ENCODE measurements around the gene SH3RF3. TPM values are rescaled to one million over a fixed set of nuclear protein-coding genes. Genes with fewer than 3 reads are reported as not detected.

SH3RF3 gene
- polyA plus RNA-seq, 1 of the 3 experiments (the other 2 are of a cell fraction), result 1.9 TPM

DNA sequence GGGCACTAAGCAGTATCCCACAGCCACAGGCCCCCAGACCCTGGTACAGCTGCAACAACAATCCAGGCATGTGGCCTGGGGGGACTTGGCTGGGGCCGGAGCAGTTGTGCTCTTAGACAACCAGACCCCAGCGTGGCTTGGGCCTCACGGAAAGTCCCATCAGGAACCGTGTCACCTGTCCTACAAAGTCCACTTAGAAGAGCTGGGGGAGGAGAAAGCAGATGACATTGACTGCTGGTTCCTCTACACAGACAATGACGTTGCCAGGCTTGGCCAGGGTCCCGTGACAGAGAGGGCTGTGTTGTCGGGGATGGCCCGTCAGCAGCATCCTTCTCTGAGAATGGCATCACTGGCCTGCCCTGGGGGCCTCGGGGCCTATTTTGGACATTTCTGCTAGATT lies 360.3 kb downstream of the SH3RF3 start:
- no peaks in the 10 kb centered on the region for H3K79me2 ChIP-seq (ENCODE audit: insufficient read depth)
- whole genome bisulfite sequencing (ENCODE audit: low lambda C conversion rate), result 100% methylated on average over 4 of the region's 9 CpGs
- no peaks in the 10 kb centered on the region for H3K9me3 ChIP-seq
- H2AFZ ChIP-seq (ENCODE audit: low read depth), result no peak overlapping the region
- H3K4me1 ChIP-seq (ENCODE audit: control insufficient read depth in 1 of 2, insufficient read depth in 2 of 2, low read depth in 1 of 2, low read length in 1 of 2), result peaks cover 0 to 6% of the 10 kb centered on the region in 2 experiments; a peak in 1 of 4 replicates
- no peak for TF ChIP-seq EZH2phosphoT487 (IDR thresholded peaks at IDR 0.05; ENCODE audit: borderline replicate concordance, low read depth)
- TF ChIP-seq GATA2 (CRISPR knock-in tag; IDR thresholded peaks at IDR 0.05), result no peak
- no peak for TF ChIP-seq SIN3A (IDR thresholded peaks at IDR 0.05; ENCODE audit: borderline replicate concordance, low read depth, low read length)
- no peak for TF ChIP-seq SMC3 (IDR thresholded peaks at IDR 0.05; ENCODE audit: low read depth, low read length)
- TF ChIP-seq FOXM1 (IDR thresholded peaks at IDR 0.05; ENCODE audit: low read depth), result no peak
- TF ChIP-seq, protein P1, sequence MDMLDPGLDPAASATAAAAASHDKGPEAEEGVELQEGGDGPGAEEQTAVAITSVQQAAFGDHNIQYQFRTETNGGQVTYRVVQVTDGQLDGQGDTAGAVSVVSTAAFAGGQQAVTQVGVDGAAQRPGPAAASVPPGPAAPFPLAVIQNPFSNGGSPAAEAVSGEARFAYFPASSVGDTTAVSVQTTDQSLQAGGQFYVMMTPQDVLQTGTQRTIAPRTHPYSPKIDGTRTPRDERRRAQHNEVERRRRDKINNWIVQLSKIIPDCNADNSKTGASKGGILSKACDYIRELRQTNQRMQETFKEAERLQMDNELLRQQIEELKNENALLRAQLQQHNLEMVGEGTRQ (IDR thresholded peaks at IDR 0.05; ENCODE audit: borderline replicate concordance, low read depth, low read length), result no peak
- TF ChIP-seq GABPA (IDR thresholded peaks at IDR 0.05; ENCODE audit: low read depth), result no peak
- TF ChIP-seq, protein P2, sequence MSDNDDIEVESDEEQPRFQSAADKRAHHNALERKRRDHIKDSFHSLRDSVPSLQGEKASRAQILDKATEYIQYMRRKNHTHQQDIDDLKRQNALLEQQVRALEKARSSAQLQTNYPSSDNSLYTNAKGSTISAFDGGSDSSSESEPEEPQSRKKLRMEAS (IDR thresholded peaks at IDR 0.05; ENCODE audit: low read depth), result no peak
- no peak for TF ChIP-seq TCF12 (IDR thresholded peaks at IDR 0.05)
- TF ChIP-seq POLR2AphosphoS5 (IDR thresholded peaks at IDR 0.05; ENCODE audit: low read depth, low read length), result no peak
- TF ChIP-seq PBX3 (IDR thresholded peaks at IDR 0.05), result no peak
- TF ChIP-seq IRF3 (IDR thresholded peaks at IDR 0.05; ENCODE audit: low read depth, low read length), result no peak
- TF ChIP-seq RCOR1 (IDR thresholded peaks at IDR 0.05; ENCODE audit: low read length), result no peak
- no peak for TF ChIP-seq RXRA (IDR thresholded peaks at IDR 0.05; ENCODE audit: borderline replicate concordance, low read depth)
- no peak for DNase-seq
- H3K36me3 ChIP-seq (replicated peaks in 1 of 2; ENCODE audit: control insufficient read depth in 1 of 2, insufficient read depth in 2 of 2, low read length in 1 of 2), result no peaks in the 10 kb centered on the region
- no peak overlapping the region for H3K27ac ChIP-seq (ENCODE audit: low read depth in 2 of 2, low read length in 1 of 2)
- no peak overlapping the region for H3K4me3 ChIP-seq (ENCODE audit: low read depth in 2 of 2, low read length in 1 of 2)
- H3K9ac ChIP-seq, result no peak overlapping the region
- H3K27me3 ChIP-seq (ENCODE audit: insufficient read depth), result no peaks in the 10 kb centered on the region
- no peaks in the 10 kb centered on the region for H3F3A ChIP-seq (replicated peaks; ENCODE audit: insufficient read depth)
- no peak overlapping the region for H3K4me2 ChIP-seq
- H3K9me2 ChIP-seq, result no peaks in the 10 kb centered on the region
- CTCF ChIA-PET, result interaction anchor here (1.7 to 1.8 kb wide), 2 partner anchors 17 to 21 kb away, joined by 3 to 7 read pairs; no protein-coding TSS in a partner anchor
- H4K20me1 ChIP-seq (ENCODE audit: insufficient read depth), result no peaks in the 10 kb centered on the region
- POLR2A ChIA-PET, result no interaction called here

All from SK-N-SH (cell line).